Measurements from ENCODE around the gene SH3RF3. TPM values are rescaled to one million over a fixed set of nuclear protein-coding genes. Genes with fewer than 3 reads are reported as not detected.

SH3RF3 gene
- total RNA-seq, 1 donor from 2014 or later, result under 0.01 TPM

GRCh38 chr2:109177635-109178034 is 48.6 kb downstream of the SH3RF3 start:
- no peak for DNase-seq (ENCODE audit: low read depth)
- no peak for TF ChIP-seq CTCF (IDR thresholded peaks at IDR 0.05; ENCODE audit: insufficient read depth, low read length, severe bottlenecking)
- no peak overlapping the region for H3K4me3 ChIP-seq (ENCODE audit: low read depth, low read length)
- no peaks in the 10 kb centered on the region for H3K36me3 ChIP-seq (ENCODE audit: control insufficient read depth, insufficient read depth, low read length)
- no peak for FAIRE-seq
- H3K27me3 ChIP-seq (ENCODE audit: control insufficient read depth, insufficient read depth, low read length), result no peaks in the 10 kb centered on the region

- FAIRE-seq, result no peak
- H3K27me3 ChIP-seq (ENCODE audit: control insufficient read depth, insufficient read depth, low read length), result peaks cover 1% of the 10 kb centered on the region
- TF ChIP-seq CTCF (IDR thresholded peaks at IDR 0.05; ENCODE audit: insufficient read depth, low read length, severe bottlenecking), result no peak
- DNase-seq (ENCODE audit: low read depth), result no peak
- H3K4me3 ChIP-seq (ENCODE audit: low read depth, low read length), result no peak overlapping the region
- H3K36me3 ChIP-seq (ENCODE audit: control insufficient read depth, insufficient read depth, low read length), result no peaks in the 10 kb centered on the region
Measured at GRCh38 chr2:109178968-109179367, 50.0 kb downstream of the SH3RF3 start.

- Histone ChIP-seq H3K27me3 (ENCODE audit: control insufficient read depth, insufficient read depth, low read length) (peaks cover 1% of the 10 kb centered on the region), H3K4me3 (ENCODE audit: low read depth, low read length) (no peak overlapping the region), H3K36me3 (ENCODE audit: control insufficient read depth, insufficient read depth, low read length) (no peaks in the 10 kb centered on the region)
- no peak for FAIRE-seq
- no peak for TF ChIP-seq CTCF (IDR thresholded peaks at IDR 0.05; ENCODE audit: insufficient read depth, low read length, severe bottlenecking)
- no peak for DNase-seq (ENCODE audit: low read depth)
Measured at GRCh38 chr2:109180786-109181185, 51.8 kb downstream of the SH3RF3 start.

- peaks cover 1% of the 10 kb centered on the region for H3K27me3 ChIP-seq (ENCODE audit: control insufficient read depth, insufficient read depth, low read length)
- no peaks in the 10 kb centered on the region for H3K36me3 ChIP-seq (ENCODE audit: control insufficient read depth, insufficient read depth, low read length)
- H3K4me3 ChIP-seq (ENCODE audit: low read depth, low read length), result no peak overlapping the region
- DNase-seq (ENCODE audit: low read depth) (peak; percentile 56), FAIRE-seq (no peak)
- TF ChIP-seq CTCF (IDR thresholded peaks at IDR 0.05; ENCODE audit: insufficient read depth, low read length, severe bottlenecking), result no peak
Measured at GRCh38 chr2:109182426-109182825, 53.4 kb downstream of the SH3RF3 start.

GRCh38 chr2:109183871-109184270 is 54.9 kb downstream of the SH3RF3 start:
- no peak for DNase-seq (ENCODE audit: low read depth)
- Histone ChIP-seq H3K36me3 (ENCODE audit: control insufficient read depth, insufficient read depth, low read length) (no peaks in the 10 kb centered on the region), H3K4me3 (ENCODE audit: low read depth, low read length) (no peak overlapping the region), H3K27me3 (ENCODE audit: control insufficient read depth, insufficient read depth, low read length) (peaks cover 7% of the 10 kb centered on the region)
- FAIRE-seq, result no peak
- TF ChIP-seq CTCF (IDR thresholded peaks at IDR 0.05; ENCODE audit: insufficient read depth, low read length, severe bottlenecking), result no peak

- H3K27me3 ChIP-seq (ENCODE audit: control insufficient read depth, insufficient read depth, low read length), result peaks cover 10% of the 10 kb centered on the region
- H3K4me3 ChIP-seq (ENCODE audit: low read depth, low read length), result no peak overlapping the region
- no peak for TF ChIP-seq CTCF (IDR thresholded peaks at IDR 0.05; ENCODE audit: insufficient read depth, low read length, severe bottlenecking)
- DNase-seq (ENCODE audit: low read depth) (no peak), FAIRE-seq (no peak)
- no peaks in the 10 kb centered on the region for H3K36me3 ChIP-seq (ENCODE audit: control insufficient read depth, insufficient read depth, low read length)
Measured at GRCh38 chr2:109184368-109184767, 55.4 kb downstream of the SH3RF3 start.

Measured in bronchial epithelial cell (primary cell).